Rectal smooth muscle tissue (tissue), 1 donor: ENCODE results near the gene SMPD1.
"Not testable (repeated sequence)": the region's sequence is repeated elsewhere in the genome, so short reads cannot be mapped to it uniquely, and the experiment has no call there.

Experiments
- H3K27ac ChIP-seq: one replicate; pipeline ENCODE4 v1.7.0; 2013; ENCODE audit warnings: low read depth, low read length, inconsistent platforms
- H3K27me3 ChIP-seq: one replicate; pipeline ENCODE4 v1.7.0; 2013; ENCODE audit warnings: low read length; ENCODE audit not compliant: control insufficient read depth, insufficient read depth
- H3K36me3 ChIP-seq: one replicate; pipeline ENCODE4 v1.7.0; 2013; ENCODE audit warnings: low read length; ENCODE audit not compliant: control insufficient read depth, insufficient read depth
- H3K4me1 ChIP-seq: one replicate; pipeline ENCODE4 v1.7.0; 2013; ENCODE audit warnings: low read length; ENCODE audit not compliant: control insufficient read depth, insufficient read depth
- H3K4me3 ChIP-seq: one replicate; pipeline ENCODE4 v1.7.0; 2013; ENCODE audit warnings: low read length
- H3K9ac ChIP-seq: one replicate; pipeline ENCODE4 v1.7.0; 2013; ENCODE audit warnings: low read length

Gene SMPD1

DNA sequence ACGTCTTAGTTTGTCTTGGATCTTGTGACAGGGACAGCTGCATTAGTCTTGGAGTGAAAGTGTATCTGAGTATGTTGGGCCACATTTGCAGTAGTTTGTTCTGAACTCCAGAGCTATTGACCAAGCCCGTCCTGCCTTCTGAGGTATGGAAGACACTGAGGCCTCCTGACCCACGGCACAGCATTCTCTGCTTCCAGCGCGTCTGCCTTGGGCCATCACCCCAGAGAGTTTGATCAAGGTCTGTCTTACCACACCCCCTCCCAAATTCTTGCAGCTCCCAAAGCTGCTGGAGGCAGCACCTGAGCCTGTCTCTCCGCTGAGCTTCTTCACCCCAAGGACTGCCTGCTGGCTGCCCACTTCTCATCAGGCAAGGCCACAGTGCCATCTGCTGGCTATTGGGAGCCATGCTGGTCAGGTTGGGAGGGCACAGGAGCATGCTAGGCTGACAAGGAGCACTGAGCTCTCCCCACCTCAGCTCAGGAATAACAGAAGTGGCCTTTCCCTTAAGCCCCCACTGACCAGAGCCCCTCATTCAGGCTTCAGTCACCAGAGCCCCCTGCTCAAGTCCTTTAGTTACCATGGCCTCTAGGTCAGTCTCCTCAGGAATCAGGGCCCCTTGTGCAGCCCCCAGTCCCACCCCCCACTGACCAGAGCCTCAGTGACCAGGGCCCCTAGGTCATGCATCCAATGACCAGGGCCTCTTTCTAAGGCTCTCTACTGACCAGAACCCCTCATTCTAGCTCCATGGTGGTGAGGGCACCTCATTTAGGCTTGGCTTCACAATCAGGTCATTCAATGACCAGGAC, 27.2 kb upstream of the SMPD1 start:
- Histone ChIP-seq H3K4me3 (no peak overlapping the region), H3K27ac (no peak overlapping the region), H3K36me3 (no peaks in the 10 kb centered on the region), H3K9ac (no peak overlapping the region), H3K27me3 (no peaks in the 10 kb centered on the region), H3K4me1 (no peaks in the 10 kb centered on the region)

DNA sequence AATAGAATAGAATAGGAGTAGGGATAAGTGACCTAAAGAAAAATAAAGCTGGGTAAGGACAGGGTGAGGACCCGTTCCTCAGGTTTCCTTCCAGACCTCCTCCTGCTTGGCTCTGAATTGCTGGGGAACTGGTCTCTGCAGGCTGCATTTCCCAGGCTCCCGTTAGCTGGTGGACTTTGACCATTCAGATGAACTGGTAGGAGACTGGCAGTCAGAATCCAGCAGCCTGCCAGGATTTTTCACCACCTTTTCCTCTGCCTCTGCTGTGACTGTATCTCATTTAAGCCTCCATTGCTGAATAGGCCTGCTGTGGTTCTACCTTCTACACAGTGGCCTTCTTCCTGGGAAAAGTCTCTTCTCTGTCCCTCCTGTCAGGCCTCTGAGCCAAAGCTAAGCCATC, 24.6 kb upstream of the SMPD1 start:
- H3K36me3 ChIP-seq: no peaks in the 10 kb centered on the region
- no peaks in the 10 kb centered on the region for H3K4me1 ChIP-seq
- H3K27ac ChIP-seq: no peak overlapping the region
- H3K27me3 ChIP-seq: no peaks in the 10 kb centered on the region
- H3K9ac ChIP-seq: no peak overlapping the region
- no peak overlapping the region for H3K4me3 ChIP-seq

DNA sequence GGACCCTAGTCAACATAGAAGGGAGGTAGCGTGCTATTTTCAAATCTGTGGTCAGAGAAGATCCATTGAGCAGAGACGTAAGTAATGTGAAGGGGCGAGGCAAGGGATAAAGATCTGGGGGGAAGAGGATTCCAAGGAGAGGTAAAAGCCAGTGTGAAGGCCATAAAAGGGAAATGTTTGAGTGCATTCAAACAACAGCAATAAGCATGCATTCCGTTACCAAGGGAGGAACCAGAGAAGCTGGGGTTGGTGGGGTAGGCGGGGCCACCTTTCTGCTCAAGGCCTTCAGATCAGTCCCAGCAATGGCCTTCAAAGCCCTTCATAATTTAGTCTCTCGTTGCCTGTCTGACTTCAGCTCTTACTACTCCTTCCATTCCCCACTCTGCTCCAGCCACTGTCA, 18.4 kb upstream of the SMPD1 start:
- Histone ChIP-seq H3K27ac (no peak overlapping the region), H3K27me3 (no peaks in the 10 kb centered on the region), H3K9ac (no peak overlapping the region), H3K36me3 (no peaks in the 10 kb centered on the region), H3K4me1 (no peaks in the 10 kb centered on the region), H3K4me3 (no peak overlapping the region)

DNA sequence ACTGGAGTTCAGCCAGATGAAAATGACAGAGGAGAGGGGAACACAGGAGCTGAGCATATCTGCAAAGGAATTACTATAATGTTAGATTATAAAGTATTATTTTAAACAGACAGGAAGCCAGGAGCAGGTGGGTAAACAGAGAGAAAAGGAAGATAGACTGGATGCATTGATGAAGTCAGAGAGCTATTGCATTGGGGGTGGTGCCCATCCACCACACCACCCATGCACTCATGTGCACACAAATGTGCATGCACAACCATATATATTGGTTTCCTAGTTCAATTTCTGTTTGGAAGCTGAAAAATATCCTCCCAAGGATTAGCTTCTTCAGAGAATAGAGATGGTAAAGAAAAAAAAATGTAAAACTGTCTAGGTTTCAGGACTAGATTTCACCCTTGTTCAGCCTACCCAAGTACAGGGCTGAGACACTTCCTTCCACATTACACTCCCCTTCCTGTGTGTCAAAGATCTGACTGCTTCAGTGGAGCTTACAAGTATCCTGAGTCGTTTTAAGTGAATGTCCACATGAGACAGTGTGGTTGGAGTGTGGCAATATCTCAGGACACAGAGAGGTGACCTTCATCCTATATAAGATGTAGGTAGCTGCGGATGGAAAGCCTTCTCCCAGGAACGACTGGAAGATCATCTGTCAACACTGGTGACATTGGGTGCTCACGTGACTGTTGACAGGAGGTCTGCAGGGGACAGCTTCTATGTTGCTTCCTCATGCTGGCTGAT, 12.2 kb upstream of the SMPD1 start:
- Histone ChIP-seq H3K27me3 (no peaks in the 10 kb centered on the region), H3K4me1 (no peaks in the 10 kb centered on the region), H3K27ac (no peak overlapping the region), H3K36me3 (no peaks in the 10 kb centered on the region), H3K9ac (no peak overlapping the region), H3K4me3 (no peak overlapping the region)

DNA sequence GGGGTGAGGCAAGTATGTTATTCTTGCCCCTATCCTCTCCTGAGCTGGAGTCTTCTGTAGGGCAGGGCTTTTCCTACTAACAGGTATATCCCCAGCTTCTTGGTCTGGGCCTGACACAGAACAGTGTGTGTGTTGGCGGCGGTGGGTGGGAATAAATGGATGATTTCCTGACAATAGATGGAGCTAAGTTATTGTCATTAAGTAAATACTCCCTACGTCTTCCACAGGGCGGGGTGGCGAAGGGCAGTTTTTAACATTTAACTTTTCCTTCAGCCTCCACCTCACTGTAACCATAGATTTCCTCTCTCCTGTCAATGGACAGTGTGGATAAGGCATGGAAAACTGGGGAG, 11.7 kb upstream of the SMPD1 start:
- Histone ChIP-seq H3K36me3 (no peaks in the 10 kb centered on the region), H3K27me3 (no peaks in the 10 kb centered on the region), H3K4me1 (no peaks in the 10 kb centered on the region), H3K9ac (no peak overlapping the region), H3K4me3 (no peak overlapping the region), H3K27ac (no peak overlapping the region)

DNA sequence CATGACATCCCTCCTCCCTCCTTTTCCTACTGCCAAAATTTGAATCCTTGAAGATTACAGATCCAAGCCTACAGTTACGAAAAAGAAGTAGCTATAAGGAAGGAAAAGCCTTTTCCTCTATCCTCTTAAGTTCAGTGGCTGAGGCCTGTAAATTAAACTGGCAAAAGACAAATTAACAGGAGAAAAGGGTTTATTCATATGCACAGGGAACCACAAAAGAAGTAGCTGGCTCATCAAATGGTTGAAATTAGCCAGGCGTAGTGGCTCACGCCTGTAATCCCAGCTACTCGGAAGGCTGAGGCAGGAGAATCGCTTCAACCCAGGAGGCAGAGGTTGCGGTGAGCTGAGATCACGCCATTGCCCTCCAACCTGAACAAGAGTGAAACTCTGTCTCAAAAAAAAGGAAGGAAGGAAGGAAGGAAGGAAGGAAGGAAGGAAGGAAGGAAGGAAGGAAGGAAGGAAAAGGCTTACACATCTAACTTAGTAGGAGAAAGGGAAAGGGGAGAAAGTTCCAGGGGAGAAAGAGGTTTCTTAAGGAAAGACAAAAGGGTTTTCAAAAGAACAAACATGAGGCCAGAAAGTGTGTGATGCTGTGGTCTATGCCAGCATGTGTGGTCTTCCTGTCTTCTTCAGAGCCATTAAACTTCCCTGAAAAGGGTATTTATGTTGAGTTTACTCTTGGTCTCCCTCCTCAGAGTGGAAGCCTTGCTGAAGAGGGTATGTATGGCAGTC, 5.1 kb upstream of the SMPD1 start:
- Histone ChIP-seq H3K4me1 (no peaks in the 10 kb centered on the region), H3K9ac (no peak overlapping the region), H3K4me3 (no peak overlapping the region), H3K27me3 (no peaks in the 10 kb centered on the region), H3K36me3 (no peaks in the 10 kb centered on the region), H3K27ac (no peak overlapping the region)

DNA sequence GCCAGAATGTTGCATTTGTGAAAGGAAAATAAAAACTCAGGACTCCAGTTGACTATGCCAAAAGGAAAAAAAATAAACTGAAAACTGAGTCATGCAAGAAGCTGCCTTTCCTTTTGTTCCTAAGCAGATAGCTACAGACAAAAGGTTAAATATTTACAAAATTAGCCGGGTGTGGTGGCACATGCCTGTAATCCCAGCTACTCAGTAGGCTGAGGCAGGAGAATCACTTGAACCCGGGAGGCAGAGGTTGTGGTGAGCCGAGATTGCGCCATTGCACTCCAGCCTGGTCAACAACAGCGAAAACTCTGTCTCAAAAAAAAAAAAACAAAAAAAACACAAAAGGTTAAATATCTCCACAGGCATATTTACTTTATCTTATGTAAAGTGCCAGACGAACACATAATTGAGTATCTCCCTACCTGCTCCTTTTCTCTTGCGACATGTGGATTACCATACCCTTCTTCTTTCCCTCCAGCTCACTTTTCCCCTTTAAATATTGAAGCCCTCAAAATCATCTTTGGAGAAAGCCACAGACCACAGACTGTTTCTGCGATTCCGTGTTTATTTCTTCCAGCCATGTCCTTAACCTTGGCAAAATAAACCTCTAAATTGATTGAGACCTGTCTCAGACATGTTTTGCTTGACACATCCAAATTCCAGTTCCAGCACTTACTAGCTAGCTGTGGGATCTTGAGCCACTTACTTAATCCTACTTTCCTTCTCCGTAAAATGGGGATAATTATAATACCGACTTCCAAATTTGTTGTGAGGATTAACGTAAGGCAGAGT, 2.3 kb upstream of the SMPD1 start:
- peaks cover 6% of the 10 kb centered on the region for H3K4me1 ChIP-seq
- no peak overlapping the region for H3K27ac ChIP-seq
- H3K9ac ChIP-seq: no peak overlapping the region
- H3K36me3 ChIP-seq: peaks cover 2% of the 10 kb centered on the region
- no peak overlapping the region for H3K4me3 ChIP-seq
- H3K27me3 ChIP-seq: no peaks in the 10 kb centered on the region

DNA sequence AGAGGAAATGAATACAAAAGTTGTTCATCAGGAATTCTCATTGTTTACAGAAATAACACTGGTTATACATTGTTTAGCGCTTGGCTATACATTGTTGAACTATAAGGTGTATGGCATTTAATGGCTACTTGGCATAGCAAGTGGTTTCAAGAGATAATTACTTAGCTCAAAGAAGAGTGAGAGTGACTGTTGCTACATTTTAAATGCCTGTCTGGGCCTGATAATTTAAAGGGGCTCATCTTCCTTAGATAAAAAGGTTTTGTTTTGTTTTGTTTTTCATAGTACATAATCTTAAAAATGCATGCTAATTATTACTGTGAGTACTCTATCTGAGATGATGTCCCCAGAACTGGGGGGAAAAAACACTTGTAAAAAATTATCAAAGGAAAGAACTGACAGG, 1.5 kb upstream of the SMPD1 start:
- no peaks in the 10 kb centered on the region for H3K27me3 ChIP-seq
- no peak overlapping the region for H3K4me3 ChIP-seq
- peaks cover 4% of the 10 kb centered on the region for H3K36me3 ChIP-seq
- peaks cover 6% of the 10 kb centered on the region for H3K4me1 ChIP-seq
- H3K27ac ChIP-seq: no peak overlapping the region
- H3K9ac ChIP-seq: no peak overlapping the region

DNA sequence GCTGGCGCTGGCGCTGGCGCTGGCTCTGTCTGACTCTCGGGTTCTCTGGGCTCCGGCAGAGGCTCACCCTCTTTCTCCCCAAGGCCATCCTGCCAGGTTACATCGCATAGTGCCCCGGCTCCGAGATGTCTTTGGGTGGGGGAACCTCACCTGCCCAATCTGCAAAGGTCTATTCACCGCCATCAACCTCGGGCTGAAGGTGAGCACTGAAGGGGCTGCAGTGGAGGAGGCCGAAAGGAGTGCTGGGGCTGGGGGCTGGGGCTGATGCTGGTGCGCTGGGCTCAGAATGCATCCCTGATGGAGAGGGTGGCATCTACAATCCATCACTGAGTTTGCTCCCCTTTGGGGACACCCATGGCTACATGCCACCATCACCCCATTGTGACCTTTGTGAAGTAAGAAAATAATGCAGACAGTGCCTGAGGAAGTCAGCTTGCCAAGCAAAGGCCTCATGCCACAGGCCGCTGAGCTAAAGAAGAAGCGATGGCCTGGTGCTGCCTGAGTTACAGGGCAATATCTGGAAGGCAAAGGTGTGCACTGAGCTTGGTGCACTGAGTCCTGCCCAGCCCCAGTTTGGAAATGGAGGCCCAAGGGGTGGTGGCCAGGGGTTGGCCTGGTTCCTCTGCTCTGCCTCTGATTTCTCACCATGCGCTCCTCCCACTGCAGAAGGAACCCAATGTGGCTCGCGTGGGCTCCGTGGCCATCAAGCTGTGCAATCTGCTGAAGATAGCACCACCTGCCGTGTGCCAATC, 620 bp downstream of the SMPD1 start:
- peak overlapping the region; percentile 69 for H3K4me3 ChIP-seq
- peaks cover 6% of the 10 kb centered on the region for H3K4me1 ChIP-seq
- no peaks in the 10 kb centered on the region for H3K27me3 ChIP-seq

DNA sequence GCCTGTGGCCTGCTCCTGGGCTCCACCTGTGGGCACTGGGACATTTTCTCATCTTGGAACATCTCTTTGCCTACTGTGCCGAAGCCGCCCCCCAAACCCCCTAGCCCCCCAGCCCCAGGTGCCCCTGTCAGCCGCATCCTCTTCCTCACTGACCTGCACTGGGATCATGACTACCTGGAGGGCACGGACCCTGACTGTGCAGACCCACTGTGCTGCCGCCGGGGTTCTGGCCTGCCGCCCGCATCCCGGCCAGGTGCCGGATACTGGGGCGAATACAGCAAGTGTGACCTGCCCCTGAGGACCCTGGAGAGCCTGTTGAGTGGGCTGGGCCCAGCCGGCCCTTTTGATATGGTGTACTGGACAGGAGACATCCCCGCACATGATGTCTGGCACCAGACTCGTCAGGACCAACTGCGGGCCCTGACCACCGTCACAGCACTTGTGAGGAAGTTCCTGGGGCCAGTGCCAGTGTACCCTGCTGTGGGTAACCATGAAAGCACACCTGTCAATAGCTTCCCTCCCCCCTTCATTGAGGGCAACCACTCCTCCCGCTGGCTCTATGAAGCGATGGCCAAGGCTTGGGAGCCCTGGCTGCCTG, 1.4 kb downstream of the SMPD1 start:
- Histone ChIP-seq H3K27ac (no peak overlapping the region), H3K36me3 (peaks cover 7% of the 10 kb centered on the region), H3K4me1 (peaks cover 6% of the 10 kb centered on the region), H3K4me3 (peak overlapping the region; percentile 69), H3K27me3 (no peaks in the 10 kb centered on the region), H3K9ac (peak overlapping the region; percentile 61)

More for the DNA sequence above, 620 bp downstream of the SMPD1 start:
- H3K9ac ChIP-seq: peak overlapping the region; percentile 61
- H3K27ac ChIP-seq: peak overlapping the region; percentile 88
- H3K36me3 ChIP-seq: peaks cover 7% of the 10 kb centered on the region

DNA sequence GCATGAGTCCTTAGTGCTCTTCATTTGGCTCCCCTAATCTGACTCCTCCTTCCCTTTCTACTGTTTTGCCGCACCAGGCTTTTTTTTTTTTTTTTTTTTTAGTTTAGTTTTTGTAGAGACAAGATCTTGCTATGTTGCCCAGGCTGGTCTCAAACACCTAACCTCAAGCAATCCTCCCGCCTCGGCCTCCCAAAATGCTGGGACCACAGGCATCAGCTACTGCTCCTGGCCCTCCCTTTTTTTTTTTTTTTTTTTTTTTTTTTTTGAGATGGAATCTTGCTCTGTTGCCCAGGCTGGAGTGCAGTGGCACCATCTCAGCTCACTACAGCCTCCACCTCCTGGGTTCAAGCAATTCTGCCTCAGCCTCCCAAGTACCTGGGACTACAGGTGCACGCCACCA, 2.0 kb downstream of the SMPD1 start:
- H3K27me3 ChIP-seq, H3K36me3 ChIP-seq, H3K4me1 ChIP-seq, H3K27ac ChIP-seq, H3K4me3 ChIP-seq, H3K9ac ChIP-seq: not testable (repeated sequence)
